HepG2 (cell line): ENCODE results near the gene SLC1A2. TPM values are rescaled to one million over a fixed set of nuclear protein-coding genes. Genes with fewer than 3 reads are reported as not detected.

Experiments
- ATAC-seq: fragments of 200-7000 bp; cut with Tn5 transposase; 3 replicates; pipeline ENCODE4 v1.9.1; 2020; ENCODE audit warnings: mild to moderate bottlenecking, moderate library complexity
- BruUV-seq: library from RNA; stranded (reverse); fragments of 400-500 nt; replicated peaks from 2 replicates; lab custom pipeline; 2021; lab: Mats Ljungman, UMichigan
- CTCF ChIA-PET: fragments of 300-600 bp; formaldehyde crosslinking; extraction: SDS; loops from one replicate; lab custom pipeline; 2021; ENCODE audit warnings: low total read pairs, inconsistent platforms, low intra/inter-chr PET ratio; lab: Yijun Ruan, JAX
- POLR2A ChIA-PET: fragments of 350-600 bp; sonication (Branson Sonifier 250); formaldehyde crosslinking; loops from one replicate; lab custom pipeline; 2020; ENCODE audit warnings: antibody characterized with exemption, inconsistent platforms; lab: Yijun Ruan, JAX
- DNase-seq: peaks from one replicate; pipeline ENCODE4 v3.0.0-alpha.2; 2015; ENCODE audit warnings: low spot score
- FAIRE-seq: peaks from 3 replicates; lab custom pipeline; 2011; peaks lifted over from hg19 to GRCh38; lab: Jason Lieb, UNC
- H2AFZ ChIP-seq: one replicate; pipeline ENCODE4 v1.6.1; 2011; ENCODE audit warnings: low read length, inconsistent platforms
- H3K27ac ChIP-seq: fragments of 300-600 bp; 3 replicates; pipeline ENCODE4 v1.8.0; 2011; ENCODE audit warnings: mixed run types, mild to moderate bottlenecking, mixed read lengths, low read length, inconsistent platforms; ENCODE audit not compliant: insufficient read depth; ENCODE audit errors: extremely low read length
- H3K27me3 ChIP-seq, 2 experiments: fragments of 200-600 bp in 1 of 2; 2 replicates in 1 of 2; 3 replicates in 1 of 2; pipeline versions ENCODE4 v1.6.0 to v1.8.0; 2011; ENCODE audit warnings: low read length in 2 of 2, mild to moderate bottlenecking in 2 of 2, moderate library complexity in 2 of 2, inconsistent platforms in 1 of 2; ENCODE audit not compliant: insufficient read depth in 2 of 2, control insufficient read depth in 1 of 2
- H3K36me3 ChIP-seq, 2 experiments: fragments of 200-600 bp in 1 of 2; replicated peaks in 1 of 2; 2 replicates in 1 of 2; 3 replicates in 1 of 2; pipeline versions ENCODE4 v1.5.1 to v1.8.0; 2011; ENCODE audit warnings: low read length in 2 of 2, inconsistent platforms in 1 of 2; ENCODE audit not compliant: insufficient read depth in 2 of 2, control insufficient read depth in 1 of 2
- H3K4me1 ChIP-seq: 2 replicates; pipeline ENCODE4 v1.5.1; 2012; ENCODE audit warnings: low read length, inconsistent platforms; ENCODE audit not compliant: insufficient read depth
- H3K4me2 ChIP-seq: 2 replicates; pipeline ENCODE4 v1.6.0; 2011; ENCODE audit warnings: low read depth, low read length, inconsistent platforms
- H3K4me3 ChIP-seq, 3 experiments: fragments of 200-600 bp in 1 of 3; sonication (generic), shearing (Covaris generic) in 1 of 3; replicated peaks in 1 of 3; 2 replicates each; pipeline ENCODE4 v1.5.1; 2011 to 2016; ENCODE audit warnings: low read length in 3 of 3, inconsistent platforms in 2 of 3, low read depth in 2 of 3, mild to moderate bottlenecking in 2 of 3, control low read depth in 1 of 3, mixed read lengths in 1 of 3; ENCODE audit not compliant: insufficient read depth in 1 of 3
- H3K79me2 ChIP-seq: one replicate; pipeline ENCODE4 v1.6.1; 2011; ENCODE audit warnings: low read length, inconsistent platforms; ENCODE audit not compliant: insufficient read depth
- H3K9ac ChIP-seq: 2 replicates; pipeline ENCODE4 v1.6.0; 2011; ENCODE audit warnings: mild to moderate bottlenecking, low read depth, low read length, inconsistent platforms; ENCODE audit not compliant: insufficient read depth
- H3K9me3 ChIP-seq: 2 replicates; pipeline ENCODE4 v1.5.1; 2012; ENCODE audit warnings: mild to moderate bottlenecking, low read length
- H4K20me1 ChIP-seq: 2 replicates; pipeline ENCODE4 v1.6.0; 2011; ENCODE audit warnings: inconsistent platforms, mild to moderate bottlenecking, low read length, moderate library complexity; ENCODE audit not compliant: insufficient read depth
- CHD4 ChIP-seq: fragments of 200-600 bp; sonication (generic); IDR thresholded peaks from 2 replicates; pipeline ENCODE4 v1.7.0; 2017; ENCODE audit warnings: mild to moderate bottlenecking, low read length, borderline replicate concordance
- DR1 ChIP-seq: sonication (generic); formaldehyde crosslinking; IDR thresholded peaks from 2 replicates; pipeline ENCODE4 v1.8.0; 2021; ENCODE audit warnings: mild to moderate bottlenecking, missing genetic modification reagents, inconsistent platforms
- HNRNPK ChIP-seq: fragments of 200-400 bp; formaldehyde crosslinking; IDR thresholded peaks from 2 replicates; pipeline ENCODE4 v1.6.1; 2018; ENCODE audit warnings: low read length, low read depth, moderate library complexity, mild to moderate bottlenecking; ENCODE audit not compliant: poor library complexity, severe bottlenecking
- JUNB ChIP-seq: sonication (generic); formaldehyde crosslinking; IDR thresholded peaks from 2 replicates; pipeline ENCODE4 v1.8.0; 2022; ENCODE audit warnings: missing genetic modification reagents, mild to moderate bottlenecking, borderline replicate concordance
- MYC ChIP-seq: sonication (generic); formaldehyde crosslinking; IDR thresholded peaks from 2 replicates; pipeline ENCODE4 v1.9.0; 2021; ENCODE audit warnings: missing genetic modification reagents, borderline replicate concordance
- NFE2L2 ChIP-seq: fragments of 150-350 bp; IDR thresholded peaks from 2 replicates; pipeline ENCODE4 v1.6.1; 2014; ENCODE audit warnings: low read length
- NR1H2 ChIP-seq: sonication (generic); formaldehyde crosslinking; IDR thresholded peaks from 2 replicates; pipeline ENCODE4 v1.8.1; 2022; ENCODE audit warnings: low read depth, missing genetic modification reagents, borderline replicate concordance
- REXO4 ChIP-seq: sonication (generic); formaldehyde crosslinking; IDR thresholded peaks from 2 replicates; pipeline ENCODE4 v1.8.0; 2022; ENCODE audit warnings: missing genetic modification reagents, mild to moderate bottlenecking, borderline replicate concordance
- SKI ChIP-seq: fragments of 450-650 bp; IDR thresholded peaks from one replicate; pipeline ENCODE4 v1.6.1; 2018; ENCODE audit warnings: mild to moderate bottlenecking; ENCODE audit not compliant: partially characterized antibody
- WIZ ChIP-seq: sonication (generic); formaldehyde crosslinking; IDR thresholded peaks from 2 replicates; pipeline ENCODE4 v1.5.1; 2020; ENCODE audit warnings: mild to moderate bottlenecking, missing genetic modification reagents
- ZBTB42 ChIP-seq: sonication (generic); formaldehyde crosslinking; IDR thresholded peaks from 2 replicates; pipeline ENCODE4 v1.5.0; 2020; ENCODE audit warnings: mild to moderate bottlenecking, missing genetic modification reagents
- ZFP41 ChIP-seq: sonication (generic); formaldehyde crosslinking; IDR thresholded peaks from 2 replicates; pipeline ENCODE4 v1.4.0; 2020; ENCODE audit warnings: mild to moderate bottlenecking, missing genetic modification reagents, borderline replicate concordance
- ZNF329 ChIP-seq: sonication (generic); formaldehyde crosslinking; IDR thresholded peaks from 2 replicates; pipeline ENCODE4 v1.9.0; 2021; ENCODE audit warnings: low read depth, mild to moderate bottlenecking, missing genetic modification reagents
- ZNF431 ChIP-seq: sonication (generic); formaldehyde crosslinking; IDR thresholded peaks from 2 replicates; pipeline ENCODE4 v1.9.0; 2022; ENCODE audit warnings: missing genetic modification reagents, low read depth, mild to moderate bottlenecking, borderline replicate concordance
- ZNF607 ChIP-seq: sonication (generic); formaldehyde crosslinking; IDR thresholded peaks from 2 replicates; pipeline ENCODE4 v1.5.1; 2020; ENCODE audit warnings: missing genetic modification reagents, mild to moderate bottlenecking, borderline replicate concordance
- ZNF776 ChIP-seq: sonication (generic); formaldehyde crosslinking; IDR thresholded peaks from 2 replicates; pipeline ENCODE4 v1.4.0; 2020; ENCODE audit warnings: mild to moderate bottlenecking, missing genetic modification reagents
- WGBS: methylation state at CpG from one replicate; pipeline ENCODE4 v1.1.6; 2017; ENCODE audit warnings: low lambda C conversion rate; 5-methylcytosine and 5-hydroxymethylcytosine counted together
- in situ Hi-C: cut with HindIII; loops from 2 replicates; pipeline ENCODE4 v1.10.0; 2017; ENCODE audit warnings: low pct_unique_long_range_greater_than_20kb; ENCODE audit not compliant: extremely low pct_ligation_motif_present
- intact Hi-C: fragments of 100-400 bp; cut with micrococcal nuclease; formaldehyde crosslinking; loops from one replicate; pipeline ENCODE4 v1.10.0; 2022; ENCODE audit not compliant: unreplicated experiment
- polyA plus RNA-seq, 8 experiments: library from polyadenylated mRNA; depleted of rRNA in 3 of 8; stranded (reverse) in 7 of 8; unstranded in 1 of 8; fragments of >200 nt; fragmentation: Illumina TruSeq in 4 of 8; extraction: Trizol in 4 of 8; gene quantifications; 2 replicates each; pipeline versions ENCODE4 v1.2.1 to v1.2.3, GENCODE V29; 2011 to 2016; ENCODE audit warnings: low read depth in 4 of 8, missing spikeins in 1 of 8, mixed read lengths in 1 of 8; ENCODE audit not compliant: insufficient read depth in 1 of 8
- total RNA-seq, 5 experiments: library from RNA; depleted of rRNA; stranded (reverse); fragments of >200 nt; fragmentation: Illumina TruSeq; extraction: Trizol; gene quantifications; 2 replicates each; pipeline ENCODE4 v1.2.3, GENCODE V29; 2016; ENCODE audit warnings: low read depth in 1 of 5
- TF ChIP-seq, protein P1 (sequence below), 2 experiments: sonication (generic) in 1 of 2; formaldehyde crosslinking in 1 of 2; IDR thresholded peaks; 2 replicates each; pipeline versions ENCODE4 v1.4.0 to v1.6.1; 2018 to 2020; ENCODE audit warnings: missing genetic modification reagents in 2 of 2, borderline replicate concordance in 1 of 2, low read depth in 1 of 2, mild to moderate bottlenecking in 1 of 2, missing biosample characterization in 1 of 2
- TF ChIP-seq, protein P2 (sequence below): sonication (generic); formaldehyde crosslinking; IDR thresholded peaks from 2 replicates; pipeline ENCODE4 v1.8.0; 2022; ENCODE audit warnings: mild to moderate bottlenecking, missing genetic modification reagents, moderate library complexity

SLC1A2 gene
- total and polyA plus RNA-seq, 2 of the 13 experiments (the other 11 are each of a cell fraction or from before 2014, with no cell fraction given) = 23.2 to 43.2 TPM

DNA sequence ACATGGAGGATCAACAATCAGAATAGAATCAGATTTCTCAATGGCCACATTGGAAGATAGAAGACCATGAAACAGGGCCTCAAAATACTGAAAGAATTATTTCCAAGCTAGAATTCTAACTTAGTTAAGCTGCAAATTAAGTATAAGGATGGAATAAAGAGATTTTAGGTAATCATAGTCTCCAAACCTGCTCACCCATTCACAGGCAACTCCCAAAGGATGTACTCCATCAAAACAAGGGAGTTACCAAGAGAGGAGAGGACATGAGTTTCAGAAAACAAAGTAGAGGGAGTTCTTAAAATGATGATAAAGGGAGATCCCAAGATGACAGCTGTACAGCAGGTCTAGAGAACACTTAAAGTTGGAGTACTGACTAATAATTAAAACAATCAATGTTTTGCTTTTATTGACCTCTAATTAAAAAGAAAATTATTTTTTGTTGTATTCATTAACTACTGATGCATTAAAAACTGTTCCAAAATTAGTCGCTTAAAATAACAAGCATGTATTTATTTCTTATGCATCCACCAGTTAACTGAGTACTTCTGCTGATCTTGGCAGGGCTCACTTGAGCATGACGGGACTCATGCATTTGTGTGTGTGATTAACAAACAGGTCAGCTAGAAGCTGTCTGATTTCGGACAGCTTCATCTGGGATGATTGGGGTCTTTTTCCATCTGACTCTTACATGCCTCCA, 184.8 kb downstream of the SLC1A2 start (continued):
- TF ChIP-seq HNRNPK = no peak
- no peak for TF ChIP-seq NFE2L2
- no peak for TF ChIP-seq DR1

DNA sequence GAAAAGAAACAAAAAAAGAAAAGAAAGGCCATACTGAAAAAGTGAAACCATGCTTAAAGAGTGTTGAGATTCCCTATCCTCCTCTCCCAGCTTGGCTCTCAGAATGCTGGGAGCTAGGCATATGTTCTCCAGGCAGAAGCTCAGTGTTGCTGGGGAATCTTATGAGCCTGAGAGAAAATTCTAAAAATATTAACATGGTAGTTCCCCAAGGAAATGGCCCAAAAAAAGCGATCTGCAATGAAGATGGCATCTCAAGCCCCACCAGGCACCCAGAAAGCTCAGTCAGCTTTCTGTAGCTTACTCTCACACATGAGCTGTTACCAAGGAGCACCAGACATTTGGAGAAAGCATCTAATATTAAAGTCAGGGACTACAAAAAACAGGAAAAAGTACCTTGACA, 185.8 kb downstream of the SLC1A2 start:
- FAIRE-seq (no peak), DNase-seq (no peak), ATAC-seq (no peak)
- H4K20me1 ChIP-seq = no peaks in the 10 kb centered on the region
- H3K27me3 ChIP-seq = peaks cover 0 to 3% of the 10 kb centered on the region in 2 experiments; a peak in 1 of 5 replicates
- H3K79me2 ChIP-seq = no peaks in the 10 kb centered on the region
- ChIA-PET CTCF (no interaction called here), POLR2A (no interaction called here)
- no peak overlapping the region; the same call in 1 of the 2 replicates for H3K4me2 ChIP-seq
- TF ChIP-seq SKI = no peak
- no peak for TF ChIP-seq ZNF776 (CRISPR knock-in tag)
- no peak for TF ChIP-seq CHD4
- no peak for TF ChIP-seq JUNB
- TF ChIP-seq MYC (CRISPR knock-in tag) = no peak
- no peak for TF ChIP-seq ZBTB42 (CRISPR knock-in tag)
- TF ChIP-seq, protein P1, sequence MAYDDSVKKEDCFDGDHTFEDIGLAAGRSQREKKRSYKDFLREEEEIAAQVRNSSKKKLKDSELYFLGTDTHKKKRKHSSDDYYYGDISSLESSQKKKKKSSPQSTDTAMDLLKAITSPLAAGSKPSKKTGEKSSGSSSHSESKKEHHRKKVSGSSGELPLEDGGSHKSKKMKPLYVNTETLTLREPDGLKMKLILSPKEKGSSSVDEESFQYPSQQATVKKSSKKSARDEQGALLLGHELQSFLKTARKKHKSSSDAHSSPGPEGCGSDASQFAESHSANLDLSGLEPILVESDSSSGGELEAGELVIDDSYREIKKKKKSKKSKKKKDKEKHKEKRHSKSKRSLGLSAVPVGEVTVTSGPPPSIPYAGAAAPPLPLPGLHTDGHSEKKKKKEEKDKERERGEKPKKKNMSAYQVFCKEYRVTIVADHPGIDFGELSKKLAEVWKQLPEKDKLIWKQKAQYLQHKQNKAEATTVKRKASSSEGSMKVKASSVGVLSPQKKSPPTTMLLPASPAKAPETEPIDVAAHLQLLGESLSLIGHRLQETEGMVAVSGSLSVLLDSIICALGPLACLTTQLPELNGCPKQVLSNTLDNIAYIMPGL (CRISPR knock-in tag; IDR thresholded peaks at IDR 0.05; ENCODE audit: borderline replicate concordance in 1 of 2, low read depth in 1 of 2) = no peak
- no peak for TF ChIP-seq ZFP41
- no peak for TF ChIP-seq ZNF329 (CRISPR knock-in tag)
- TF ChIP-seq, protein P2, sequence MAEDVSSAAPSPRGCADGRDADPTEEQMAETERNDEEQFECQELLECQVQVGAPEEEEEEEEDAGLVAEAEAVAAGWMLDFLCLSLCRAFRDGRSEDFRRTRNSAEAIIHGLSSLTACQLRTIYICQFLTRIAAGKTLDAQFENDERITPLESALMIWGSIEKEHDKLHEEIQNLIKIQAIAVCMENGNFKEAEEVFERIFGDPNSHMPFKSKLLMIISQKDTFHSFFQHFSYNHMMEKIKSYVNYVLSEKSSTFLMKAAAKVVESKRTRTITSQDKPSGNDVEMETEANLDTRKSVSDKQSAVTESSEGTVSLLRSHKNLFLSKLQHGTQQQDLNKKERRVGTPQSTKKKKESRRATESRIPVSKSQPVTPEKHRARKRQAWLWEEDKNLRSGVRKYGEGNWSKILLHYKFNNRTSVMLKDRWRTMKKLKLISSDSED (CRISPR knock-in tag) = no peak
- no peak for TF ChIP-seq ZNF607
- TF ChIP-seq WIZ = no peak
- no peak for TF ChIP-seq ZNF431 (CRISPR knock-in tag)
- no peak for TF ChIP-seq REXO4 (CRISPR knock-in tag)
- no peak for TF ChIP-seq NR1H2
- BruUV-seq = no TSS peak
- H3K4me1 ChIP-seq = peaks cover 36% of the 10 kb centered on the region; the same call in 1 of the 2 replicates
- H3K9ac ChIP-seq = no peak overlapping the region
- intact Hi-C loops = no loop called here
- H3K36me3 ChIP-seq = no peaks in the 10 kb centered on the region
- no peaks in the 10 kb centered on the region for H3K9me3 ChIP-seq
- 43% methylated on average over 1 of the region's 1 CpG for WGBS
- in situ Hi-C loops = no loop called here
- H2AFZ ChIP-seq = no peak overlapping the region
- H3K27ac ChIP-seq = no peak overlapping the region
- H3K4me3 ChIP-seq = no peak overlapping the region
